Uterus (tissue), 4 donors: Measurements from ENCODE around the gene HSPA4. TPM values are rescaled to one million over a fixed set of nuclear protein-coding genes. Genes with fewer than 3 reads are reported as not detected.
A peak's percentile ranks its signal among the peaks of the same experiment; 100 is the strongest.

Experiments
- DNase-seq, 2 donors: peaks; one replicate each; pipeline ENCODE4 v3.0.0-alpha.2; 2019 to 2020
- H3K27ac ChIP-seq, 2 donors: fragments of 200-600 bp; sonication (generic); 1 replicate in 1 of 2; 2 replicates in 1 of 2; pipeline ENCODE4 v1.5.1; 2016 to 2018
- H3K27me3 ChIP-seq, 2 donors: fragments of 200-600 bp; sonication (generic); one replicate each; pipeline ENCODE4 v1.5.1; 2018 to 2019; ENCODE audit warnings: control low read depth in 1 of 2
- H3K36me3 ChIP-seq, 2 donors: fragments of 200-600 bp; sonication (generic); one replicate each; pipeline ENCODE4 v1.5.1; 2019; ENCODE audit warnings: control low read depth in 1 of 2
- H3K4me1 ChIP-seq, 2 donors: fragments of 200-600 bp; sonication (generic); one replicate each; pipeline ENCODE4 v1.5.1; 2018 to 2019; ENCODE audit warnings: control low read depth in 1 of 2
- H3K4me3 ChIP-seq, 2 donors: fragments of 200-600 bp; sonication (generic); 1 replicate in 1 of 2; 2 replicates in 1 of 2; pipeline ENCODE4 v1.5.1; 2018 to 2019; ENCODE audit warnings: mild to moderate bottlenecking in 1 of 2
- H3K9me3 ChIP-seq, 2 donors: fragments of 200-600 bp; sonication (generic); one replicate each; pipeline ENCODE4 v1.5.1; 2019; ENCODE audit warnings: control low read depth in 1 of 2
- POLR2A ChIP-seq, 2 donors: fragments of 450-650 bp; IDR thresholded peaks; one replicate each; pipeline ENCODE4 v1.6.1; 2016; ENCODE audit warnings: antibody characterized with exemption in 2 of 2, mild to moderate bottlenecking in 1 of 2, moderate library complexity in 1 of 2
- intact Hi-C: fragments of 100-400 bp; cut with DNase I; formaldehyde crosslinking; loops from one replicate; pipeline ENCODE4 v1.15.1; 2023; ENCODE audit warnings: low total_unique reads
- total RNA-seq, 4 donors: library from RNA; depleted of rRNA in 3 of 4; stranded (reverse); fragments of >200 nt in 3 of 4; gene quantifications; one replicate each; pipeline versions ENCODE4 v1.1.0 to v1.2.4, GENCODE V29; 2014 to 2023
- TF ChIP-seq, protein P1 (sequence below), 4 experiments: fragments of 200-600 bp in 2 of 4; fragments of 450-650 bp in 2 of 4; sonication (generic) in 2 of 4; IDR thresholded peaks; one replicate each; pipeline ENCODE4 v1.5.1; 2016 to 2019; ENCODE audit warnings: antibody characterized with exemption in 4 of 4, mild to moderate bottlenecking in 2 of 4, moderate library complexity in 1 of 4
- donor health status: DM: yes; HTN: yes; CAD: no.

The HSPA4 gene
- total RNA-seq, 4 donors from 2014 or later: 22.4 to 107 (median 72.4) TPM

DNA sequence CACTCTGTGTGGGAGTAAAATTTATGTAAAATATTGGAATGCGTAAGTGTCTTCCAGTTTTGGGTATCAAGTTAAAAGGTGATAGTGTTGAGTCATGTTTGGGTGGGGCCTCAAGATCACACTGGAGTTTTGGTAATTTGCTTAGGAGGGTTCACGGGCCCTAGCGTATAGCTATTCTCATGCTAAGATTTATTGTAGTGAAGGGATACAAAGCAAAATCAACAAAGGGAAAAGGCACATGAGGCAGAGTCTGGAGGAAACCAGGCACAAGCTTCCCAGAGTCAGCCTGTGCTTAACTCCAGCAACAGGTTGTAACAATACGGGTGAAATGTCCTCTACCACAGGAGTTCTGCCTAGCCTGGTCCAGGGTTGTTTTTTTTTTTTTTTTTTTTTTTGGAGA is 20.2 kb downstream of the HSPA4 start:
- no peak for DNase-seq
- TF ChIP-seq, protein P1, sequence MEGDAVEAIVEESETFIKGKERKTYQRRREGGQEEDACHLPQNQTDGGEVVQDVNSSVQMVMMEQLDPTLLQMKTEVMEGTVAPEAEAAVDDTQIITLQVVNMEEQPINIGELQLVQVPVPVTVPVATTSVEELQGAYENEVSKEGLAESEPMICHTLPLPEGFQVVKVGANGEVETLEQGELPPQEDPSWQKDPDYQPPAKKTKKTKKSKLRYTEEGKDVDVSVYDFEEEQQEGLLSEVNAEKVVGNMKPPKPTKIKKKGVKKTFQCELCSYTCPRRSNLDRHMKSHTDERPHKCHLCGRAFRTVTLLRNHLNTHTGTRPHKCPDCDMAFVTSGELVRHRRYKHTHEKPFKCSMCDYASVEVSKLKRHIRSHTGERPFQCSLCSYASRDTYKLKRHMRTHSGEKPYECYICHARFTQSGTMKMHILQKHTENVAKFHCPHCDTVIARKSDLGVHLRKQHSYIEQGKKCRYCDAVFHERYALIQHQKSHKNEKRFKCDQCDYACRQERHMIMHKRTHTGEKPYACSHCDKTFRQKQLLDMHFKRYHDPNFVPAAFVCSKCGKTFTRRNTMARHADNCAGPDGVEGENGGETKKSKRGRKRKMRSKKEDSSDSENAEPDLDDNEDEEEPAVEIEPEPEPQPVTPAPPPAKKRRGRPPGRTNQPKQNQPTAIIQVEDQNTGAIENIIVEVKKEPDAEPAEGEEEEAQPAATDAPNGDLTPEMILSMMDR (IDR thresholded peaks at IDR 0.05): no peak
- TF ChIP-seq POLR2A (IDR thresholded peaks at IDR 0.05): no peak
- Histone ChIP-seq H3K27me3 (no peaks in the 10 kb centered on the region), H3K9me3 (no peaks in the 10 kb centered on the region), H3K36me3 (no peaks in the 10 kb centered on the region), H3K4me3 (no peak overlapping the region), H3K27ac (no peak overlapping the region), H3K4me1 (no peaks in the 10 kb centered on the region)
- intact Hi-C loops: no loop called here

DNA sequence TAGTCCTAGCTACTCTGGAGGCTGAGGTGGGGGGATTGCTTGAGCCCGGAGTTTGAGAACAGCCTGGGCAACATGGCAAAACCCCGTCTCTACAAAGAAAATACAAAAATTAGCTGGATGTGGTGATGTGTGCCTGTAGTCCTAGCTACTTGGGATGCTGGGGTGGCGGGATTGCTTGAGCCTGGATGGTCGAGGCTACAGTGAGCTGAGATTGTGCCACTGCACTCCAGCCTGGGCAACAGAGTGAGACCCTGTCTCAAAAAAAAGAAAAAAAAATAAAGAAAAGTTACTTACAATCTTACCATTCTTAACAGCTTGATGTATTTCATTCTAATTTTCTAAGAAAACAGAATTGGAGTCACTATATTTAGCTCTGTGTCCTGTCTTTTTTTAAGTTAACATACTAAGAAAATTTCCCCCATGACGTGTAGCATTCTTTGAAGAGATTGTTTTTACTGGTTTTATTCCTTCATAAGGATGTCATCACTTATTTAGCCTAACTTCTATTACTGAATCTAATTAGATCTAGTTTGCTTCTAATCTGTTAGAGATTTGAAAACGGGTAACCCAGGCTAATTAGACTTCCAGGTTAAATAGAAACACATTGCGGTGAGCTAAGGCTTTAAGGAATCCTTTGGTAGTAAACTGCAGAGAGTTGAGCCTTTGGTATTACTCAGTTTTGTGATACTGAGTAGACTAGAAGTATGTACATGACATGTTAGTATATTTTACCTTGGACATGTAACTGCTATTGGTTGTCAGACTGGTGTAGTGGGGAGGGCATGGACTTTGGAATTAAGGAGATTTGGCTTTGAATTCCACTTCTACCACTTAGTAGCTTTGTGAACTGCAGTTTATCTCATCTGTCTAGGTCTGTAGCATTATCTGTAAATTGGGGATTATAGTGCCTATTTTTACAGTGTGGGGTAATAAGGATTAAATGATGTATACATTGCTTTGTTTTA is 24.0 kb downstream of the HSPA4 start:
- peak overlapping the region in 1 of 2 donors; percentile 20 for H3K27ac ChIP-seq
- DNase-seq: no peak

DNA sequence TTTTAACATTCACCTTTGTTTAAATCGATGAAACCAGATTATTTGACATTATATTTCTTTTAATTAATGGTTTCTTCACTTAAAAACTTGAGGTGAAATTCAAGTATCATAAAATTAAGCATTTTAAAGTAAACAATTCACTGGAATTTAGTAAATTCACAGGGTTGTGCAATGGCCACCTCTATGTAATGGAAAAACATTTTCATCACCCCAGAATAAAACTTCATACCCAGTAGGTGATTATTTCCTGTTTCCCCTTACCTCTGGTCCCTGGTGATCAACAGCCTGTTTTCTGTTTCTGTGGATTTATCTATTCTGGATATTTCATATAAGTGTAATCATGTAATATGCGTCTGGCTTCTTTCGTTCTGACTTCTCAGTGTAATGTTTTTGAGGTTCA is 27.2 kb downstream of the HSPA4 start:
- DNase-seq: no peak
- Histone ChIP-seq H3K27ac (no peak overlapping the region), H3K36me3 (no peaks in the 10 kb centered on the region), H3K9me3 (no peaks in the 10 kb centered on the region), H3K4me3 (no peak overlapping the region), H3K27me3 (no peaks in the 10 kb centered on the region), H3K4me1 (no peaks in the 10 kb centered on the region)
- intact Hi-C loops: no loop called here
- TF ChIP-seq, protein P1 (IDR thresholded peaks at IDR 0.05): no peak
- no peak for TF ChIP-seq POLR2A (IDR thresholded peaks at IDR 0.05)

More for the DNA sequence above, 24.0 kb downstream of the HSPA4 start:
- H3K9me3 ChIP-seq: no peaks in the 10 kb centered on the region
- intact Hi-C loops: no loop called here
- H3K4me3 ChIP-seq: no peak overlapping the region
- TF ChIP-seq, protein P1 (IDR thresholded peaks at IDR 0.05): no peak
- TF ChIP-seq POLR2A (IDR thresholded peaks at IDR 0.05): no peak
- no peaks in the 10 kb centered on the region for H3K36me3 ChIP-seq
- no peaks in the 10 kb centered on the region for H3K4me1 ChIP-seq
- no peaks in the 10 kb centered on the region for H3K27me3 ChIP-seq

DNA sequence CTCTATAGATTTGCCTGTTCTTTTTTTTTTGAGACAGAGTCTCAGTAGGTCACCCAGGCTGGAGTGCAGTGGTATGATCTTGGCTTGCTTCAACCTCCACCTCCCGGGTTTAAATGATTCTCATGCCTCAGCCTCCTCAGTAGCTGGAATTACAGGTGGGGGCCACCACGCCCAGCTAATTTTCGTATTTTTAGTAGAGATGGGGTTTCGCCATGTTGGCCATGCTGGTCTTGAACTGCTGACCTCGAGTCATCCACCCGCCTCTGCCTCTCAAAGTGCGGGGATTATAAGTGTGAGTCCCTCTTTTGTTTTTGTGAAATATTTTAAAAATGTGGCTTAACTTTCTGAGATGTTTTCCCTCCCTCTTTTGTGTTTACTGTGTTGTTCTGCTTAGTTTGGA is 29.2 kb downstream of the HSPA4 start:
- TF ChIP-seq, protein P1 (IDR thresholded peaks at IDR 0.05): no peak
- no peak for TF ChIP-seq POLR2A (IDR thresholded peaks at IDR 0.05)
- Histone ChIP-seq H3K9me3 (no peaks in the 10 kb centered on the region), H3K4me3 (no peak overlapping the region), H3K27ac (no peak overlapping the region), H3K27me3 (no peaks in the 10 kb centered on the region), H3K4me1 (no peaks in the 10 kb centered on the region), H3K36me3 (no peaks in the 10 kb centered on the region)
- intact Hi-C loops: no loop called here
- no peak for DNase-seq

DNA sequence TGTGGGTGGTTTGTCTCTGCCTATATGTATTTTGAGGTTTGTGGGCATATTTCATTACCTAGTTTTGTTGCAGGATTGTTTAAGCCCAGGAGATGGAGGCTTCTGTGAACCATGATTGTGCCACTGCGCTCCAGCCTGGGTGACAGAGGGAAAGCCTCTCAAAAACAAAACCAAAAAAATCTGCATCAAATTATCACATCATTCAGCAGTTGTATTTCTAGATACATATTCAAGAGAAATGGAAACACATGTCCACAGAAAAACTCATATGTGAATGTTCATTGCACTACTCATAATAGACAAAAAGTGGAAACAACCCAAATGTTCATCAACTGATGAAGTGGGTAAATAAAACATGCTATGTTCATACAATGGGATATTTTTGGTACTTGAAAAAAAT is 29.9 kb downstream of the HSPA4 start:
- no peak for DNase-seq
- no peak for TF ChIP-seq POLR2A (IDR thresholded peaks at IDR 0.05)
- TF ChIP-seq, protein P1 (IDR thresholded peaks at IDR 0.05): no peak
- intact Hi-C loops: no loop called here
- H3K4me1 ChIP-seq: no peaks in the 10 kb centered on the region
- H3K27ac ChIP-seq: no peak overlapping the region
- H3K27me3 ChIP-seq: no peaks in the 10 kb centered on the region
- H3K4me3 ChIP-seq: no peak overlapping the region
- H3K36me3 ChIP-seq: no peaks in the 10 kb centered on the region
- no peaks in the 10 kb centered on the region for H3K9me3 ChIP-seq
